Activated CD8-positive, alpha-beta memory T cell treated with anti-CD3 and anti-CD28 coated beads for 24 hours (primary cell): Measurements from ENCODE around the gene ELAC2.

Experiments
- DNase-seq: peaks from one replicate; pipeline ENCODE4 v3.0.0-alpha.2; 2020

ELAC2 gene, protein sequence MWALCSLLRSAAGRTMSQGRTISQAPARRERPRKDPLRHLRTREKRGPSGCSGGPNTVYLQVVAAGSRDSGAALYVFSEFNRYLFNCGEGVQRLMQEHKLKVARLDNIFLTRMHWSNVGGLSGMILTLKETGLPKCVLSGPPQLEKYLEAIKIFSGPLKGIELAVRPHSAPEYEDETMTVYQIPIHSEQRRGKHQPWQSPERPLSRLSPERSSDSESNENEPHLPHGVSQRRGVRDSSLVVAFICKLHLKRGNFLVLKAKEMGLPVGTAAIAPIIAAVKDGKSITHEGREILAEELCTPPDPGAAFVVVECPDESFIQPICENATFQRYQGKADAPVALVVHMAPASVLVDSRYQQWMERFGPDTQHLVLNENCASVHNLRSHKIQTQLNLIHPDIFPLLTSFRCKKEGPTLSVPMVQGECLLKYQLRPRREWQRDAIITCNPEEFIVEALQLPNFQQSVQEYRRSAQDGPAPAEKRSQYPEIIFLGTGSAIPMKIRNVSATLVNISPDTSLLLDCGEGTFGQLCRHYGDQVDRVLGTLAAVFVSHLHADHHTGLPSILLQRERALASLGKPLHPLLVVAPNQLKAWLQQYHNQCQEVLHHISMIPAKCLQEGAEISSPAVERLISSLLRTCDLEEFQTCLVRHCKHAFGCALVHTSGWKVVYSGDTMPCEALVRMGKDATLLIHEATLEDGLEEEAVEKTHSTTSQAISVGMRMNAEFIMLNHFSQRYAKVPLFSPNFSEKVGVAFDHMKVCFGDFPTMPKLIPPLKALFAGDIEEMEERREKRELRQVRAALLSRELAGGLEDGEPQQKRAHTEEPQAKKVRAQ

GRCh38 chr17:13017655-13018459 is at the start of gene ELAC2:
Gene ELAC2 (minus strand): TSS chr17:13018027. CDS start chr17:13017947, 80 bp downstream.
- DNase-seq: peak; percentile 97

- no peak for DNase-seq
Observed at GRCh38 chr17:13065032-13065431, 47.2 kb upstream of the ELAC2 start.

- no peak for DNase-seq
Observed at GRCh38 chr17:13055131-13055530, 37.3 kb upstream of the ELAC2 start.

DNA sequence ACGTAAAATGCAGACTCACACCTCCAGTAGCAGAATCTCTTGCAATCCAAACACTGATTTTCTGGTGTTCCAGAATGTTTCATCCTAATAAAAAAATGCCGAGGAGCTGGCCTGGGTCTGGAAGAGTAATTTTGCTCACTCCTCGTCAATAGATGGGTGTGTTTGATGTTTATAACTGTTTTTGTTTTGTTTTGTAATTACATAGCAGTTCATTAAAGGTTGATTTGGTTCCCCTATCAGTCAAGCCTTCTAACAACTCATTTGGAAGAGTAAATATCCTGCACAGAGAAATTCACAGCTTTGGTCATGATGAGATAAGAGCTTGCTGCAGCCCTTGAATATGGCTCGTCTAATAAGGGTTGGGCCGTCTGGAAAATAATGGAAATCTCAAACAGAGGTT is 36.8 kb upstream of the ELAC2 start:
- DNase-seq: no peak

DNA sequence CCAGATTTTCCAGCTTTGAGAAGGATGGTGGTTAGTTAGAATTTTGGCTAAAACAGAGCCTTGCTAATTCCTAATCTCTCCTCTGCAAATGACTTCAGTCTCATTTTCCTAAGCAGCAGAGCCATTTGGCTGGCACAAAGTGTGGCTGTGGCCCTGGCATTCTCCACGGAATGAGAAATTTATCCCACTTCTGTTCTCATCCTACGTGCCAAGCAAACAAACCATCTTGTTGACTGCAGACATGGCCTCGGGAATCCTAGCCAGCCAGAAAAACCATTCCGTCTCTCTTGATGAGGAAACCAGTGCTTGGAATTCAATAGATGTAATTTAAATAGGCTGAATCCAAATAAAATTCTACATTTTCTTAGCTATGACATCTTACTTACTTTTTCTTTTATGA is 34.1 kb upstream of the ELAC2 start:
- no peak for DNase-seq

DNA sequence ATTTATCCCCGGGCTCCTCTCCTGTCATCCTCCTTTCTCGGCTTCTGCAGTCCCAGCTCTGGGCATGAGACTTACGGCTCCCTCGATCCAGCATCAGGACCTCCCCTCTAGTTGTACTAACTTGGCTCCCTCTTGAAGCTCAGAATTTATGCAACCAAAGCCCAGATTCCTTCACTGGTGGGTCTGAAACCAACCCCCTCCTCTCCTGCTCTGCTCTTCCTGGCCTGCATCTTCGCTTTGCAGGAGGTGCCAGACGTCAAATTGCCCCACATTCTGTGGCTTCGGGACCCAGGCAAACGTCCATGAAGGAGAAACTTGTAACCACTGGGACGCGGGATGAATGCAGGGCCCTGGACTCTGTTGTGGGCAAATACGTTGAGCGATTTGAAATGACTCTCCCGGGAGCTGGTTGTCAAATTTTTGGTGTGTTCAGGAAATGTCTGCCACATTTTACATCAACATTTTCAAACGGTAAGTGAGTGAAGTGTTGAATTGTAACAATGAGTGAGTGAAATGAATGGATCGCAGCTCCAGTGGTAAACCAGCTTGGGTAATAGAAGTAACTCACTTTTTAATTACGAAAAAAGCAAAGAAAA is 29.3 kb upstream of the ELAC2 start:
- DNase-seq: no peak

GRCh38 chr17:13046361-13046760 is 28.5 kb upstream of the ELAC2 start:
- no peak for DNase-seq

DNA sequence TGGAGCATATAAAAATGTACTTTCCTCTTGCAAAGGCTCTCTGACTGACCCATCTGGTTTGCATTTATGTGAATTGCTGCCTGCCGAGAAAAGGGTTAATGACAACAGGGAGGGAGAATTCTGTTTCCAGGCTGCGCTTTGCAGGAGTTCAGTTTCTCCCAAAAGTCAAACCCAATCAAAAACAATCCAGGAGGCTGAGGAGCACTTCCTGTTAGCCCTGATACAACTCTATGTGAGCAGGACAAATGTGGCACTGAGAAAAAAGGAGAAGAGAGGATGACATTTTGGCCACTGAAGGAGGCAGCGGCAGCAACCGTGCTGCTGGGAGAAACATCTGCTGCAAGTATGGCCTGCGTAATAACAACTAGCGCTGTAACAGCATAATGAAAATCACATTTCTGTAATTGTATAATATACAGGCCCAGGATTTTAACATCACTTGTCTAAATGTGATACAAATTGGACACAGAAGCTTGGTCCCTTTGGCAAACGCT is 26.8 kb upstream of the ELAC2 start:
- DNase-seq: no peak

- no peak for DNase-seq
Observed at GRCh38 chr17:13038931-13039665, 21.3 kb upstream of the ELAC2 start.

GRCh38 chr17:13036751-13037150 is 18.9 kb upstream of the ELAC2 start:
- DNase-seq: no peak

- DNase-seq: no peak
Observed at GRCh38 chr17:13035420-13035819, 17.6 kb upstream of the ELAC2 start.

DNA sequence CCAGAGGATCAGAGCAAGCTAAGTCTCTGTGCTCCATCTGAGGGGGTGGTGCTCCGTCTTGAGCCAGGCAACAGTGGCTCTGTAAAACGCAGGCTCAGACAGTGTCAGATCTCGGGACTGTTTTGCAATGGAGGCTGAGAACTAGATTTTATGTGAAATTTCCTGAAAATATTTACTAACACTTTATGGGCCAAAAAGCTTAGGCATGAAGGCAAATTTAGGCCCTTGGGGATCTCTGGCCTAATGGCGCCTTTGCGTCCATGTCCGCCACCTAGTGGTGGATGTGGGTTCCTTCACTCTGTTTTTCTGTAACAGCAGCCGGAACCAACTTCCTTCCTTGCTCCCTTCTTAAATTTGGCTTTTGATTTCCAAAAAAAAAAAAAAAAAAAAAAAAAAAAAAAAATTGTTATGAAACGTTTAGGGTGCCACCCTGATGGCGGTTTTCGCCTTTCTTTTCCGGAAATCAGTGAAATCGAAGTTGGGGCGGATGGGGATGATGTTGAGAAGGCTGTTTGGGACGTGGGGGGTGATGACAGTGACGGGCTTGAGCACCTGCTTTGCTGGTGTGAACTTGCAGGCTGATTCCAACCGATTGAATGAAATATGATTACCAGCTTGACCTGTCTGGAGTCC is 14.0 kb upstream of the ELAC2 start:
- DNase-seq: peak; percentile 65

GRCh38 chr17:13030459-13031300 is 12.9 kb upstream of the ELAC2 start:
- peak; percentile 69 for DNase-seq

GRCh38 chr17:13030056-13030455 is 12.2 kb upstream of the ELAC2 start:
- no peak for DNase-seq

GRCh38 chr17:13029340-13029739 is 11.5 kb upstream of the ELAC2 start:
- DNase-seq: no peak

DNA sequence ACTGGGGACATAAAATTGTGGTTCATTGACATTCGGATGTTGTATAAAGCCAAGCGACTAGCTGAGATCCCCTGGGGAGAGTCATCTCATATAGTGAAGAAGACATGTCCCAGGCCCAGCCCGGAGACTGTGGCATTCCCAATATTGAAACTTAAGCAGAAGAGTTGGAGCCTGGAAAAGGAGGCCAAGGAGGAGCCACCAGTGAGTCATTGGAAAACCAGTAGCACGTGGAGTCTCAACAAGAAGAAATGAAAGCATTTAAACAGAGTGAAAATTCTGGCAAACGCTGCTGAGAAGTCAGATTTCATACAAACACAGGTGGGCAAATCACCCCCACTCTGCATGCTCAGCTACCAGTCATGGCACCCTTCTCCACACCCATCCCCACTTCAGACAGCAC is 9.4 kb upstream of the ELAC2 start:
- DNase-seq: no peak

DNA sequence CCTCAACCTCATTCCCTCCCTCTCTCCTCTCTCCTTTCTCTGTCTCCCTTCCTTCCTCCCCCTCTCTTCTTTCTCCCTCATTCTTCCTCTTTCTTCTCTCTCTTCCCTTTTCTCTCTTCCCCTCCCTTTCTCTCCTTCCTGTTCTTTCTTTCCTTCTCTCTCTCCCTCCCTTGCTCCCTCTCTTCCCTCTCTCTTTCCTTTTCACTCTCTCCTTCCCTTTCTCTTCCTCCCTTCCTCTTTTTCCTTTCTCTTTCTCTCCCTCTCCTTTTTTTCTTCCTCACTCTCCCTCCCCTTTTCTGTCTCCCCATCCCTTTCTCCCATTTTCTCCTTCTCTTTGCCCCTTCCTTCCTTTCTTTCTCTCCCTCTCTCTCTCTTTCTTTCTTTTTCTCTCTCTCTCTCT is 7.9 kb upstream of the ELAC2 start:
- no peak for DNase-seq

DNA sequence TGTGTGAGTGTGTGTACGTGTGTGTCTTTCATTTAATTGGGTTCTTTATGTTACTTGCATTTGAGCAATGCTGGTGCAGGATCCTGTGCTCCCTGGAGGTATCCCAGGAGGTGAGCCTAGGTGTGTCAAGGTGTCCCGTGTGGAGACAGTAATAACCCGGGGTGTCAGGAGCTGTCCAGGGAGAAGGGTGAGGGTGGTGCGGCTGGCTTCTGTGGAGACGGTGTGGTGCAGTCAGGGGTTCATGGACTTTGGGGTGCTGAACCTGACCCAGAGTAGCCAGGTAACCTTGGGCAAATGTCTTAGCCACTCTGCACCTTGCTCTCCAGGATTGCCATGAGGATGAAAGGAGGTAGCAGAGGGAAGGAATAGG is 7.4 kb upstream of the ELAC2 start:
- DNase-seq: no peak

DNA sequence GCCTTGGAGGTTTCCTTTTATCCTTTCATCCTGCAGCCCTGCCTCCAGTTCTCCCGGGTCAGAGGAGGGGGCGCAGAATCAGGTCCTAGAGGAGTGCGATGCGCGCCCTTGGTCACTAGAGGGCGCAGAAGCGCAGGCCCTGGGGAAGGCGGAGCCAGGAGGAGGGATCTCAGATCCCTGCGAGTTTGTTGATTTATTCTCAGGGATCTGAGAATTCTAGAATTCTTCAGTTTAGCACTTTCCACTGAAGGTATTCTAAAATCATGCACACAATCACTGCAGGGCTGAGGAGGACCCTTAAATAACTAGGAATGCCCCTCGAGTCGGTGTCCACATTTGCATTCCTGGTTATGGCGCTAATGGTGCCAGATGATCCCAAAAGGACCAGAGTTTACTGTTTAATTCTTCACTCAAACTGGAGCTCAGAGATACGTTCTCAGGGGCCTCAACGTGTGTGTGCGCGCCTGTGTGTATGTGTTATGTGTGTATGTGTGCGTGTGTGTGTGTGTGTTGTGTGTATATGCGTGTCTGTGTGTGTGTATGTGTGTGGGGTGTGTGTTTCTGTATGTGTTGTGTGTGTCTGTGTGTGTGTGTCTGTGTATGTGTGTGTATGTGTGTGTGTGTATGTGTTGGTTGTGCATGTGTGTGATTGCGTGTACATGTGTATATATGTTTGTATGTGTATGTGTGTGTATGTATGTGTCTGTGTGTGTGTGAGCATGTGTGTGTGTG is 6.9 kb upstream of the ELAC2 start:
- DNase-seq: peak; percentile 82

- no peak for DNase-seq
Observed at GRCh38 chr17:13024016-13024415, 6.2 kb upstream of the ELAC2 start.
